LNCAP (cell line): Measurements from ENCODE around the gene NIPAL4.

Experiments
- TF ChIP-seq, protein P1 (sequence below): fragments of 450-650 bp; IDR thresholded peaks from 2 replicates; pipeline ENCODE4 v1.5.1; 2017; ENCODE audit warnings: mild to moderate bottlenecking

Gene NIPAL4

DNA sequence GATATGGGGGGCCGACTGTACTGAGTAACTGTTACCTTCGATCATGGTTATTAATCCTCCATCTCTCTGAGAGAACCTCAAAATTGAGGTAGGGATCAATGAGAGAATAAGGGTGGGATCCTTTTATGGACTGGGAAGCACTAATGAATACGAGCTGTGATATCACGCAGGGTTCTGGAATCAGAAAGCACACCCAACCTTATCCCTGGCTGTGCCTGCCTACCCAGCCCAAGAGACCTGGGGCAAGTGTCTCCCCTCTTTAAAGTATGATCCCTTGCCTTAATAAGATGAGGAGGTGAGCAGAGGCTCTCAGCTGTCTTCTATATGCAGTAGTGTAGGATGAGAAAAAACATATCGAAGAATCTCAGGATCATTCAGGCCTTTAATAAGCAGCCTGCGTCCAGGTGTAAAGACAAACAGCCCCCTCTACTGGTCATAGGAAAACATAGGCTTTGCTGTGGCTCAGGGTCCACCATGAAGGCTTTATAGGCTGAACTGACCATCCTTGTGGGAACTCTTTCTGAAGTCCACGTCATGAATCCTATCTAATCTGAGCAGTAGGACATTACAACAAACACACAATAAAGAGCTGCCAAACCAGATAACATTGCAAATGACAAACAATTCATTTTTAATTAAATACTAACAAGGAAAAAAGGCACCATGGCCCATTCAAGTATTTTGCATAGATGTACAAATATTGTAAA is 16.8 kb downstream of the NIPAL4 start:
- TF ChIP-seq, protein P1, sequence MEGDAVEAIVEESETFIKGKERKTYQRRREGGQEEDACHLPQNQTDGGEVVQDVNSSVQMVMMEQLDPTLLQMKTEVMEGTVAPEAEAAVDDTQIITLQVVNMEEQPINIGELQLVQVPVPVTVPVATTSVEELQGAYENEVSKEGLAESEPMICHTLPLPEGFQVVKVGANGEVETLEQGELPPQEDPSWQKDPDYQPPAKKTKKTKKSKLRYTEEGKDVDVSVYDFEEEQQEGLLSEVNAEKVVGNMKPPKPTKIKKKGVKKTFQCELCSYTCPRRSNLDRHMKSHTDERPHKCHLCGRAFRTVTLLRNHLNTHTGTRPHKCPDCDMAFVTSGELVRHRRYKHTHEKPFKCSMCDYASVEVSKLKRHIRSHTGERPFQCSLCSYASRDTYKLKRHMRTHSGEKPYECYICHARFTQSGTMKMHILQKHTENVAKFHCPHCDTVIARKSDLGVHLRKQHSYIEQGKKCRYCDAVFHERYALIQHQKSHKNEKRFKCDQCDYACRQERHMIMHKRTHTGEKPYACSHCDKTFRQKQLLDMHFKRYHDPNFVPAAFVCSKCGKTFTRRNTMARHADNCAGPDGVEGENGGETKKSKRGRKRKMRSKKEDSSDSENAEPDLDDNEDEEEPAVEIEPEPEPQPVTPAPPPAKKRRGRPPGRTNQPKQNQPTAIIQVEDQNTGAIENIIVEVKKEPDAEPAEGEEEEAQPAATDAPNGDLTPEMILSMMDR = peak; percentile 83

DNA sequence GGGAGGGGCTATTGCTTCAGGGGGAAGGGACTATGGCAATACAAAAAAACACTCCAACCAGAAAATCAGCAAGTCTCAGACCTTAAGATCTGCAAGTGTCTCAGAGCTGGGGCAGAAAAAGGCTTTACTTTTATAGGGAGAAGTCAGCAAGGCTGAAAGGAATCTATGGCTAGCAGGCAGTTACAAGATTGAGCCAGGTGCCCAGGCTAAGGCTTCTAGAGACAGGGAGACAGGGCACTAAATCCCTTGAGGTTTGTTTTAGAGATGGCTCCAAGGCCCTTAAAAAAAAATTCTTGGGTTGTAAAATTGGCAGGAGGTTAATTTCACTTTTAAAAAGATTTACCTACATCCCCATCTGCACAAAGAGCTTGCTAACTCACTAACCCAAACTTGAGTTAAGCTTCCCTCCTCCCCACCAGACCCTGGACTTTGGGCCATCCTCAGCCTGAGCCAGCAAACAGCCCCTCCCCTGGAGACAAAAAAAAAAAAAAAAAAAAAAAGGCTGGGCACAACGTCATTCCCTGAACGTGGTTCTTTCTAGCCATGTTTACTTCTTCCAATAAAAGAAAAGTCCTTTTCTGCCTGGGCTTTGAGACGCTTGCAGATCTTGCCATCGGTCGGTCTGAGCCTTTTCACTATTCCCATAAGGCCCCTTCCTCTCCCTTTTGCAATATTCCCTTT is 17.9 kb downstream of the NIPAL4 start:
- TF ChIP-seq, protein P1 = no peak

DNA sequence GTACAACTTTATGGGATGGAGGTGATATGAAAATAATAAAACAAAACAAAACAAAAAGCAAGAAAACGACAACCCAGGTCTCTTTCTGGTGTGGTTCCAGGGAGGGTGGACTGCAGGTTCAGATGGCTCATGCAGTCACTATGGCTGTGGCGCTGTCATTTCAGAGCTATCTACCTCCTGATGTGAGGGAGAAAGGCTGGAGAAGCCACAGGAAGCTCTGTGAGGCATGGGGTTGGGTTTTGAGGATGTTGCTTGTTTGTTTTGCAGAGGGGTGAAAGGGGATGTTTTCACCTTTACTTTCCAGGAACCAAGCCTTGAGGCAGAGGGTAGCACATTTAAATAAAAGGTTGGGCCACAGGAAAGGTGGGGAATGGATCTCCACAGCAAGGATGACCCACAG is 18.7 kb downstream of the NIPAL4 start:
- TF ChIP-seq, protein P1 = no peak

DNA sequence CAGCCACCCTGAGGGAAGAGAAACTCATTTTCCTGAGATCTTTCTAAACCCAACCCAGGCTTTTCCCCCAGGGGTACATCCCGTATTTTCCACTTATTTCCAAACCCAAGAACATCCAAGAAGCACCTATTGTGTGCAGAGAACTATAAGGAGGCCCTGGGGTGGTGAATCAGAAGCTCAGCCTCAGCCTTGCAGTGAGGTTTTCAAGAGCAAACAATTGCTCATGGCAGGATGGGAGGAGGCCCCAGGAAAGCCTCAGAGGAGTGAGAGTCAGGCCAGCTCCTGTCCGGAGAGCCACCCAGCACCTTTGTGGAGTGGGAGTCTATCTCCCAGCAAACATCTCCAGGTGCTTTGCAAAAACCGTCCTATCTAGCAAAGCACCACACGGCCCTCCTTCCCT is 19.2 kb downstream of the NIPAL4 start:
- TF ChIP-seq, protein P1 = no peak

DNA sequence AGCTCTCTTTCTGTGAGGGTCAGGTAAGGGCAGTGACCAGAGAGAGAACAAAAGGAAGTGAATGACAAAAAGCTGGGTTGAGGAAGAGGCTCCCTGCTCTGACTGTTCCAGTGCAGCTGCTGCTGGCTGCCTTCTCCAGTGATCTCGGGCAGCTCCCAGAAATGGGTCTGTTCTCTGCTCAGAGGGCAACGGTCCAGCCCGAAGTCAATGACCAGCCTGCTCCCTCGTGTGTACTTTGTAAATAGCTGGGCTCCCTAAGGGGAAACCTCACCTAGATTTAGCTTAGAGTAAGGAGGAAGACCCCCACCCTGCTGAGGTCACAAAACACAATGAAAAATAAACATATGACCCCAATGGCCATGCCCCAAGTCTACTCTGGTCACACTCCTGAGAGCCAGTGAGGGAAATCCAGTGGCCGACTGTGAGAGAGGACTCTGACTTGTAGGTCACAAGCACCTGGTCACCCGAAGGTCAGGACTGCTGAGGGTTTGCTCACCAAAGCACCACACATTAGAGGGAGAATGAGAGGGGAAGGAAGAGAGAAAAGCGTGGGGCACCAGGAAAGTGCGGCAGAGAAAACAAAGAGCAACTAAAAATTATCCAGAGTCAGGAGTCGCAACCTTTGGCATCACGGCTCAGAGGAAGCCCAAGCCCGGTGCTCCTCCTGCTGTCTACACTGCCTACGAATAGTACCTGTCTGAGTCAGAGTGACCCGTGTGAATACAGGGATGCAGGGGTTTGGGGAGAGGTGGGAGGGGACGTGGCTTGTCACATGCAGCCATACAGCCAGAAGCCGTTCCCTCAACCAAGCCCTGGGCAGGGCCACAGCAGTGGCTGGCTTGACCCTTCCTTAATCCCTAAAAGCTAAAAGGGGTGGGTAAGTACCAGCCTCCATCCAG is 19.8 kb downstream of the NIPAL4 start:
- TF ChIP-seq, protein P1 = no peak

DNA sequence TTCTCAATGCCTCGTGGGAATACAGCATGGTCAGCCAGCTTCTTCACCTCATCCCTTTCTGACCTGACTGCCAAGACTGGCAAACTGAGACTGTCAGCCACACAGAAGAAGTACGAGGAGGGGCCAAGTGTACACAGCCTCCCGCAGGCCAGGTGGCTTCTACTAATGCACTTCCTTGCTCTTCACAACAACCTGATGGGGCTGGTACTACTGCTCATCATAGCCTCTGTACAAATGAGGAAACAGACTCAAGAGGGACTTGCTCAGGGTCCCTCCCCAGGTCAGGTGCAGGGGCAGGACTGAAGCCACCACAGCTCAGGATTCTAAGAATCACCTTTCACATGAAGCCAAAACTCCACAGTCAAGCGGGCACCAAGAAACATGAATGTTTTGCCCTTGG is 21.3 kb downstream of the NIPAL4 start:
- TF ChIP-seq, protein P1 = no peak

DNA sequence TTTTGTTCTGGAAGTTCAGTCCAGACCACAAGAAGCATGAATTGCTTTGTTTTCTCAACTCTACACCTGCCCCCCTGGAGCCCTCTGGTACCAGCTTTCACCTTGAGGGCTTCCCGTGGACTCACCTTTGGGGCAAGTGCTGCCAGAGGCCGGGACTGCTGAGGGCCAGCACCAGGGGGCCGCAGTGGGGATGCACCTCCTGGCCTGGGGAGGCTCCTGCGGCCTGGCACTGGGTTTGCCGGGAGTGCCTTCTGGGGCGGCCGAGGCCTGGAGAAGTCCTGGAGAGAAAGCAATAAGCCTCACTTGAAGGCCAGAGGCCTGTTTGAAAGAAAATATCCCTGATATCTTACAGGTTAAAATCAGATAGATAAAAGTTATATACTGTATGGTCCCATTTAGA is 21.7 kb downstream of the NIPAL4 start:
- TF ChIP-seq, protein P1 = no peak
